ENCODE results near the gene STXBP2.

Gene STXBP2

GRCh38 chr19:7598180-7598579 is 38.7 kb upstream of the STXBP2 start:
- CTCF ChIA-PET: no interaction called here
- DNase-seq: no peak
- WGBS (ENCODE audit: insufficient coverage): 93% methylated on average over 6 of the region's 6 CpGs
- no peak overlapping the region for H3K27ac ChIP-seq (ENCODE audit: insufficient read depth in 1 of 2, low read depth in 1 of 2, low read length in 2 of 2, poor library complexity in 1 of 2, severe bottlenecking in 2 of 2)
- H3K4me1 ChIP-seq (ENCODE audit: control extremely low read depth in 1 of 4, control insufficient read depth in 4 of 4, insufficient read depth in 4 of 4, low read length in 3 of 4): peaks cover 0 to 13% (median 8%) of the 10 kb centered on the region in 4 experiments
- POLR2A ChIA-PET: no interaction called here
- peaks cover 0 to 44% (median 21%) of the 10 kb centered on the region in 5 experiments for H3K27me3 ChIP-seq (replicated peaks in 2 of 5; ENCODE audit: control insufficient read depth in 4 of 5, insufficient read depth in 5 of 5, low read length in 4 of 5)
- H3K36me3 ChIP-seq (ENCODE audit: control insufficient read depth in 4 of 4, insufficient read depth in 4 of 4, low read length in 3 of 4): no peaks in the 10 kb centered on the region
- no peak overlapping the region for H3K4me3 ChIP-seq (ENCODE audit: control insufficient read depth in 1 of 7, extremely low read depth in 1 of 7, insufficient read depth in 4 of 7, low read depth in 2 of 7, low read length in 6 of 7)
- no peaks in the 10 kb centered on the region for H3K9me3 ChIP-seq (ENCODE audit: control extremely low read depth in 1 of 5, control insufficient read depth in 4 of 5, insufficient read depth in 2 of 5, low read depth in 1 of 5, low read length in 4 of 5)

DNA sequence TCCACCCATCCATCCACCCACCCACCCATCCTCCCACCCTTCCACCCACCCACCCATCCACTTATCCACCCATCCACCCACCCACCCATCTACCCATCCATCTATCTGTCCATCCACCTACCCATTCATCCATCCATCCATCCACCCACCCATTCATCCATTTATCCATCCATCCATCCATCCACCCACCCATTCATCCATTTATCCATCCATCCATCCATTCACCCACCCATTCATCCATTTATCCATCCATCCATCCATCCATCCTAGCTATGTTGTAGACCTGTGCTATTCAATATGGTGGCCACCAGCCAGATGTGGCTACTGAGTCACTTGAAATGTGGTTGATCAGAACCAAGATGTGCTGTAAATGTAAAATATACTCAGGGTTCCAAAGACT is 36.2 kb upstream of the STXBP2 start:
- POLR2A ChIA-PET: no interaction called here
- H3K27ac ChIP-seq (ENCODE audit: insufficient read depth in 1 of 2, low read depth in 1 of 2, low read length in 2 of 2, poor library complexity in 1 of 2, severe bottlenecking in 2 of 2): no peak overlapping the region

GRCh38 chr19:7602240-7602934 is 34.5 kb upstream of the STXBP2 start:
- WGBS (ENCODE audit: insufficient coverage): 64% methylated on average over 13 of the region's 15 CpGs
- no peaks in the 10 kb centered on the region for H3K4me1 ChIP-seq (ENCODE audit: control extremely low read depth in 1 of 4, control insufficient read depth in 4 of 4, insufficient read depth in 4 of 4, low read length in 3 of 4)
- H3K4me3 ChIP-seq (ENCODE audit: control insufficient read depth in 1 of 7, extremely low read depth in 1 of 7, insufficient read depth in 4 of 7, low read depth in 2 of 7, low read length in 6 of 7): no peak overlapping the region
- H3K27ac ChIP-seq (ENCODE audit: insufficient read depth in 1 of 2, low read depth in 1 of 2, low read length in 2 of 2, poor library complexity in 1 of 2, severe bottlenecking in 2 of 2): no peak overlapping the region
- H3K27me3 ChIP-seq (replicated peaks in 2 of 5; ENCODE audit: control insufficient read depth in 4 of 5, insufficient read depth in 5 of 5, low read length in 4 of 5): peaks cover 0 to 15% (median 5%) of the 10 kb centered on the region in 5 experiments
- DNase-seq: no peak
- H3K36me3 ChIP-seq (ENCODE audit: control insufficient read depth in 4 of 4, insufficient read depth in 4 of 4, low read length in 3 of 4): no peaks in the 10 kb centered on the region
- ChIA-PET CTCF (no interaction called here), POLR2A (no interaction called here)
- H3K9me3 ChIP-seq (ENCODE audit: control extremely low read depth in 1 of 5, control insufficient read depth in 4 of 5, insufficient read depth in 2 of 5, low read depth in 1 of 5, low read length in 4 of 5): no peaks in the 10 kb centered on the region

More for the DNA sequence above, 36.2 kb upstream of the STXBP2 start:
- Histone ChIP-seq H3K27me3 (replicated peaks in 2 of 5; ENCODE audit: control insufficient read depth in 4 of 5, insufficient read depth in 5 of 5, low read length in 4 of 5) (peaks cover 0 to 27% (median 14%) of the 10 kb centered on the region in 5 experiments), H3K4me1 (ENCODE audit: control extremely low read depth in 1 of 4, control insufficient read depth in 4 of 4, insufficient read depth in 4 of 4, low read length in 3 of 4) (peaks cover 0 to 8% (median 3%) of the 10 kb centered on the region in 4 experiments), H3K36me3 (ENCODE audit: control insufficient read depth in 4 of 4, insufficient read depth in 4 of 4, low read length in 3 of 4) (no peaks in the 10 kb centered on the region), H3K4me3 (ENCODE audit: control insufficient read depth in 1 of 7, extremely low read depth in 1 of 7, insufficient read depth in 4 of 7, low read depth in 2 of 7, low read length in 6 of 7) (no peak overlapping the region), H3K9me3 (ENCODE audit: control extremely low read depth in 1 of 5, control insufficient read depth in 4 of 5, insufficient read depth in 2 of 5, low read depth in 1 of 5, low read length in 4 of 5) (no peaks in the 10 kb centered on the region)
- DNase-seq: no peak
- CTCF ChIA-PET: no interaction called here

DNA sequence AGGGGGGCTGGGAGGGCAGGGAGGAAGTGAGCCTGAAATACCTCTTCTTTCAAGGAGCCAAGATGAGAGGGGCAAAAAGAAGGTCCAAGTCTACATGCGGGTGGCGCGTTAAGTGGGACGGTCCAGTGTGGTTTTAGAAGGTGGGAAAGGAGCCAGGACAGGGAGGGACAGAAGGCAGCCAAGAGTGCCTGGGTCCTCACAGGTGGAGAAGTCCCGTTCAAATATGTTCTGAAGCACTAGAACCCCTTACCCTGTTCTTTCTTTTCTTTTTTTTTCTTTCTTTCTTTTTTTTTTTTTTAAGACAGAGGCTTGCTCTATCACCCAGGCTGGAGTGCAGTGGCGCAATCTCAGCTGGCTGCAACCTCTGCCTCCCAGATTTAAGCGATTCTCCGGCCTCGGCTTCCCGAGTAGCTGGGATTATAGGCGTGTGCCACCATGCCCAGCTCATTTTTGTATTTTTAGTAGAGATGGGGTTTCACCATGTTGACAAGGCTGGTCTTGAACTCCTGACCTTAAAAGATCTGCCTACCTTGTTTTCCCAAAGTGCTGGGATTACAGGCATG is 33.9 kb upstream of the STXBP2 start:
- no peak overlapping the region for H3K4me3 ChIP-seq (ENCODE audit: control insufficient read depth in 1 of 7, extremely low read depth in 1 of 7, insufficient read depth in 4 of 7, low read depth in 2 of 7, low read length in 6 of 7)
- no peaks in the 10 kb centered on the region for H3K4me1 ChIP-seq (ENCODE audit: control extremely low read depth in 1 of 4, control insufficient read depth in 4 of 4, insufficient read depth in 4 of 4, low read length in 3 of 4)
- 82% methylated on average over 10 of the region's 11 CpGs for WGBS (ENCODE audit: insufficient coverage)
- H3K27ac ChIP-seq (ENCODE audit: insufficient read depth in 1 of 2, low read depth in 1 of 2, low read length in 2 of 2, poor library complexity in 1 of 2, severe bottlenecking in 2 of 2): no peak overlapping the region
- ChIA-PET CTCF (no interaction called here), POLR2A (no interaction called here)
- DNase-seq: no peak
- no peaks in the 10 kb centered on the region for H3K9me3 ChIP-seq (ENCODE audit: control extremely low read depth in 1 of 5, control insufficient read depth in 4 of 5, insufficient read depth in 2 of 5, low read depth in 1 of 5, low read length in 4 of 5)
- H3K27me3 ChIP-seq (replicated peaks in 2 of 5; ENCODE audit: control insufficient read depth in 4 of 5, insufficient read depth in 5 of 5, low read length in 4 of 5): peaks cover 0 to 9% (median 0%) of the 10 kb centered on the region in 5 experiments
- no peaks in the 10 kb centered on the region for H3K36me3 ChIP-seq (ENCODE audit: control insufficient read depth in 4 of 4, insufficient read depth in 4 of 4, low read length in 3 of 4)

DNA sequence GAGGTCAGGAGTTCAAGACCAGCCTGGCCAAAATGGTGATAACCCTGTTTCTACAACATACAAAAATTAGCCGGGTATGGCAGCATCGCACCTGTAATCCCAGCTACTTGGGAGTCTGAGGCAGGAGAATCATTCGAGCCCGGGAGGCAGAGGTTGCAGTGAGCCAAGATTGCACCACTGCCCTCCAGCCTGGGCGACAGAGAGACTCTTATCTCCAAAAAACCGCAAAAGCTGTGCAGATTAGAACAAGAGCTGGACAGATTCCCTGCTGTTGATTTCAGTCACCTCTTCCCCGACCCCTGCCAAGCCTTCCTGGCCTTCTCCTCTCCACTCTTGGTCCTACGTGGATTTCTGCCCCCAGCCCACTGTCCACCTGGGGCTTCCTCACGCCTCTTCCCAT is 33.0 kb upstream of the STXBP2 start:
- no peak for DNase-seq
- Histone ChIP-seq H3K27me3 (replicated peaks in 2 of 5; ENCODE audit: control insufficient read depth in 4 of 5, insufficient read depth in 5 of 5, low read length in 4 of 5) (peaks cover 0 to 3% (median 0%) of the 10 kb centered on the region in 5 experiments), H3K9me3 (ENCODE audit: control extremely low read depth in 1 of 5, control insufficient read depth in 4 of 5, insufficient read depth in 2 of 5, low read depth in 1 of 5, low read length in 4 of 5) (no peaks in the 10 kb centered on the region), H3K36me3 (ENCODE audit: control insufficient read depth in 4 of 4, insufficient read depth in 4 of 4, low read length in 3 of 4) (no peaks in the 10 kb centered on the region), H3K27ac (ENCODE audit: insufficient read depth in 1 of 2, low read depth in 1 of 2, low read length in 2 of 2, poor library complexity in 1 of 2, severe bottlenecking in 2 of 2) (no peak overlapping the region), H3K4me1 (ENCODE audit: control extremely low read depth in 1 of 4, control insufficient read depth in 4 of 4, insufficient read depth in 4 of 4, low read length in 3 of 4) (no peaks in the 10 kb centered on the region), H3K4me3 (ENCODE audit: control insufficient read depth in 1 of 7, extremely low read depth in 1 of 7, insufficient read depth in 4 of 7, low read depth in 2 of 7, low read length in 6 of 7) (no peak overlapping the region)
- 91% methylated on average over 8 of the region's 9 CpGs for WGBS (ENCODE audit: insufficient coverage)
- ChIA-PET POLR2A (no interaction called here), CTCF (no interaction called here)

DNA sequence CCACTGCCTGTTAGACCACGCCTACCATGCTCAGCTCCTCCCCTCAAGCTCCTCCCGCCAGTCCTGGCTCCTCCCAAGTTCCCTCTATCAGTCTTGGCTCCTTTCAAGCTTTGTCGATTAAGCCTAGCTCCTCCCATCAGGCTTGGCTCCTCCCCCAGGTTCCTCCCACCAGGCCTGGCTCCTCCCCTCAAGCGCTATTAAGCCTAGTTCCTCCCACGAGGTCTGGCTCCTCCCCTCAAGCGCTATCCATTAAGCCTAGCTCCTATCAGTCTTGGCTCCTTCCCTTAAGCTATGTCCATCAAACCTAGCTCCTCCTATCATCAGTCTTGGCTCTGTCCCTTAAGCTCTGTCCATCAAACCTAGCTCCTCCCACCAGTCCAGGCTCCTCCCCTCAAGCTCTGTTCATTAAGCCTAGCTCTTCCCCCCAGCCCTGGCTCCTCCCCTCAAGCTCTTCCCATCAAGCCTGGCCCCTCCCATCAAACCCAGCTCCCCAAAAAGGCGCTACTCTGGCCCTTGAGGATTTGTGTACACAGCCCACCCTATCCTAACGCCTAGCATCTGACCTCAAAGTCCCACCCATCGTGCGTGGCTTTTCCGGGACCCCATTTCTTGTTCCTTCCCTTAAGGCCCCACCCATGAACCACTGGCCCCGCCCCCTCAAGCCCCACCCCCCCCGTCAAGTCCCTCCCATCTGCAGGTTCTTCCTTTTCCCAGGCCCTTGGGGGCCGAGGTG is 31.3 kb upstream of the STXBP2 start:
- ChIA-PET POLR2A (interaction anchor here (0.6 kb wide), 1 partner anchor 157 kb away, joined by 4 read pairs; no protein-coding TSS in a partner anchor), CTCF (no interaction called here)
- peak; percentile 60 to 75 (median 74) for DNase-seq
- no peaks in the 10 kb centered on the region for H3K9me3 ChIP-seq (ENCODE audit: control extremely low read depth in 1 of 5, control insufficient read depth in 4 of 5, insufficient read depth in 2 of 5, low read depth in 1 of 5, low read length in 4 of 5)
- no peaks in the 10 kb centered on the region for H3K4me1 ChIP-seq (ENCODE audit: control extremely low read depth in 1 of 4, control insufficient read depth in 4 of 4, insufficient read depth in 4 of 4, low read length in 3 of 4)
- no peak overlapping the region for H3K27ac ChIP-seq (ENCODE audit: insufficient read depth in 1 of 2, low read depth in 1 of 2, low read length in 2 of 2, poor library complexity in 1 of 2, severe bottlenecking in 2 of 2)
- H3K27me3 ChIP-seq (replicated peaks in 2 of 5; ENCODE audit: control insufficient read depth in 4 of 5, insufficient read depth in 5 of 5, low read length in 4 of 5): peaks cover 0 to 3% (median 0%) of the 10 kb centered on the region in 5 experiments
- 86% methylated on average over 6 of the region's 14 CpGs for WGBS (ENCODE audit: insufficient coverage)
- no peak overlapping the region for H3K4me3 ChIP-seq (ENCODE audit: control insufficient read depth in 1 of 7, extremely low read depth in 1 of 7, insufficient read depth in 4 of 7, low read depth in 2 of 7, low read length in 6 of 7)
- H3K36me3 ChIP-seq (ENCODE audit: control insufficient read depth in 4 of 4, insufficient read depth in 4 of 4, low read length in 3 of 4): no peaks in the 10 kb centered on the region

- POLR2A ChIA-PET: no interaction called here
Observed at GRCh38 chr19:7606289-7606688, 30.6 kb upstream of the STXBP2 start.

More at GRCh38 chr19:7606289-7606688, 30.6 kb upstream of the STXBP2 start:
- Histone ChIP-seq H3K9me3 (ENCODE audit: control extremely low read depth in 1 of 5, control insufficient read depth in 4 of 5, insufficient read depth in 2 of 5, low read depth in 1 of 5, low read length in 4 of 5) (no peaks in the 10 kb centered on the region), H3K4me3 (ENCODE audit: control insufficient read depth in 1 of 7, extremely low read depth in 1 of 7, insufficient read depth in 4 of 7, low read depth in 2 of 7, low read length in 6 of 7) (no peak overlapping the region), H3K27ac (ENCODE audit: insufficient read depth in 1 of 2, low read depth in 1 of 2, low read length in 2 of 2, poor library complexity in 1 of 2, severe bottlenecking in 2 of 2) (no peak overlapping the region), H3K4me1 (ENCODE audit: control extremely low read depth in 1 of 4, control insufficient read depth in 4 of 4, insufficient read depth in 4 of 4, low read length in 3 of 4) (no peaks in the 10 kb centered on the region), H3K27me3 (replicated peaks in 2 of 5; ENCODE audit: control insufficient read depth in 4 of 5, insufficient read depth in 5 of 5, low read length in 4 of 5) (peaks cover 0 to 3% (median 0%) of the 10 kb centered on the region in 5 experiments), H3K36me3 (ENCODE audit: control insufficient read depth in 4 of 4, insufficient read depth in 4 of 4, low read length in 3 of 4) (no peaks in the 10 kb centered on the region)
- CTCF ChIA-PET: no interaction called here
- DNase-seq: no peak
- WGBS (ENCODE audit: insufficient coverage): 97% methylated on average over 14 of the region's 17 CpGs
